ENCODE data around the gene SPANXN2.
"Not testable (repeated sequence)": the region's sequence is repeated elsewhere in the genome, so short reads cannot be mapped to it uniquely, and the experiment has no call there.

The SPANXN2 gene
- total RNA-seq: 0 reads per million in 2 donors

GRCh38 chrX:143720652-143721051, at the start of gene SPANXN2:
TSS of gene SPANXN2 (minus strand) at chrX:143720752. CDS start at chrX:143720668, 84 bp downstream.
- not testable (repeated sequence) for DNase-seq

GRCh38 chrX:143768976-143769375, 48.4 kb upstream of the SPANXN2 start:
- no peak for DNase-seq

- DNase-seq: not testable (repeated sequence)
These were observed 47.2 kb upstream of the SPANXN2 start for GRCh38 chrX:143767789-143768188.

GRCh38 chrX:143757887-143758286, 37.3 kb upstream of the SPANXN2 start:
- DNase-seq: no peak

- DNase-seq: peak; percentile 1
These were observed 36.8 kb upstream of the SPANXN2 start for GRCh38 chrX:143757375-143757774.

- DNase-seq: no peak
These were observed 33.6 kb upstream of the SPANXN2 start for GRCh38 chrX:143754183-143754582.

- no peak for DNase-seq
These were observed 13.3 kb upstream of the SPANXN2 start for GRCh38 chrX:143733866-143734265.

GRCh38 chrX:143726296-143726695, 5.7 kb upstream of the SPANXN2 start:
- DNase-seq: peak; percentile 9

GRCh38 chrX:143701460-143701859, 19.1 kb downstream of the SPANXN2 start:
- DNase-seq: no peak

GRCh38 chrX:143694885-143695284, 25.7 kb downstream of the SPANXN2 start:
- no peak for DNase-seq

GRCh38 chrX:143683486-143683885, 37.1 kb downstream of the SPANXN2 start:
- no peak for DNase-seq

- no peak for DNase-seq
These were observed 45.6 kb downstream of the SPANXN2 start for GRCh38 chrX:143674926-143675325.

- DNase-seq: no peak
These were observed 51.2 kb downstream of the SPANXN2 start for GRCh38 chrX:143669395-143669794.

GRCh38 chrX:143664302-143664701, 56.2 kb downstream of the SPANXN2 start:
- no peak for DNase-seq

GRCh38 chrX:143663755-143664154, 56.8 kb downstream of the SPANXN2 start:
- no peak for DNase-seq
